SJCRH30 (cell line): Measurements from ENCODE around the gene GRIK3. TPM values are rescaled to one million over a fixed set of nuclear protein-coding genes. Genes with fewer than 3 reads are reported as not detected.

ENCODE experiments used
- DNase-seq, 2 experiments: peaks; one replicate each; pipeline ENCODE4 v3.0.0-alpha.2; 2015 to 2020
- H3K27ac ChIP-seq: fragments of 250-450 bp; sonication (Bioruptor Pico); 2 replicates; pipeline ENCODE4 v1.5.1; 2020; ENCODE audit warnings: mild to moderate bottlenecking, moderate library complexity
- H3K27me3 ChIP-seq: fragments of 250-450 bp; sonication (Bioruptor Pico); 2 replicates; pipeline ENCODE4 v1.5.1; 2020; ENCODE audit warnings: mild to moderate bottlenecking, moderate library complexity
- H3K36me3 ChIP-seq: fragments of 250-450 bp; sonication (Bioruptor Pico); 2 replicates; pipeline ENCODE4 v1.5.1; 2020; ENCODE audit warnings: mild to moderate bottlenecking, moderate library complexity
- H3K4me1 ChIP-seq: fragments of 250-450 bp; sonication (Bioruptor Pico); 2 replicates; pipeline ENCODE4 v1.5.1; 2020; ENCODE audit warnings: mild to moderate bottlenecking, moderate library complexity
- H3K4me3 ChIP-seq: fragments of 250-450 bp; sonication (Bioruptor Pico); 2 replicates; pipeline ENCODE4 v1.5.1; 2020; ENCODE audit warnings: mild to moderate bottlenecking, moderate library complexity
- H3K9me3 ChIP-seq: fragments of 250-450 bp; sonication (Bioruptor Pico); replicated peaks from 2 replicates; pipeline ENCODE4 v1.5.1; 2020; ENCODE audit warnings: mild to moderate bottlenecking, moderate library complexity
- total RNA-seq: library from RNA; depleted of rRNA; stranded (reverse); fragments of >200 nt; shearing (Covaris generic); gene quantifications from 2 replicates; pipeline ENCODE4 v1.2.3, GENCODE V29; 2014

GRIK3 gene
- total RNA-seq, 1 experiment from 2014 or later, result not detected

DNA sequence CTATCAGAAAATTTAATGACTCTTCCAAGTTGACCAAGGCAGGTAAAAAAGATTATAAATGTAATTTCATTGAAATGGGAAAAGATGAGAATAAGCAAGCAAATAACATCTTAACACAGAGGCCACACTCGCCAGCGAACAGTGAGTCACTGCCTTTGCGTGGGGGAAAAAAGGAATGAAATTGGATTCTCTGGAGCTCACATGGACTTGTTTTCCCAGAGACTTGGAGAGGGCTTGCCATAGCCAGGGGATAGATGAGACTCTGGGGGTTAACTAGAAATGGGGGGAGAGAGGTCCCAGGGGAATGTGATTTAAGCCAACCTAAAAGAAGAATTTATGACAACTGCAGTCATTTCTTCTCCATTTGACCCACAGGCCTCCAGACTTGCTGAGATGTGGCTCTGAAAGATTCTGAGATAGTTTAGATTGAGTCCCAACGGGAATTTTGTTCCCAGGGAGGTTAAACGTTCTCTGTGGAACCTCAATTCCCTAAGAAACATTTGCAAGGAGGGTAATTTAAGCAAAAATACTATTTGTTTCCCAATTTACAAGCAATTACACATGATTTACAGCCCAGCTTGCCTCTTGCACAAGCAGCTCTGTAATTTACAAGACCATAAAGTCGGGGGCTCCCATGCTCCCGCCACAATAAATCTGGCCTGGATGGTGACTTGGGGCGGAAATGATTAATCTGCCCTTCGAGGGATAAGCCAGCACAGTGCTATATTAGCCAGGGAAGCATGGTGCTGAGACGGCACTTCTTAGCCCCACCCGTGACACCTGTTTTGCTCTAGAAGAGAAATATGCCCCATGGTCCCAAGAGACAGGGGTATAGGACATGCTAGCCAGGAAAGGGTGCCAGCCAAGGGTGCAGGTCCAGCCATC lies 68.8 kb downstream of the GRIK3 start:
- no peaks in the 10 kb centered on the region for H3K4me1 ChIP-seq
- no peaks in the 10 kb centered on the region for H3K9me3 ChIP-seq
- no peak overlapping the region for H3K4me3 ChIP-seq
- no peak overlapping the region for H3K27ac ChIP-seq
- H3K36me3 ChIP-seq, result no peaks in the 10 kb centered on the region
- H3K27me3 ChIP-seq, result peaks cover 11% of the 10 kb centered on the region; the same call in 1 of the 2 replicates
- DNase-seq, result no peak

DNA sequence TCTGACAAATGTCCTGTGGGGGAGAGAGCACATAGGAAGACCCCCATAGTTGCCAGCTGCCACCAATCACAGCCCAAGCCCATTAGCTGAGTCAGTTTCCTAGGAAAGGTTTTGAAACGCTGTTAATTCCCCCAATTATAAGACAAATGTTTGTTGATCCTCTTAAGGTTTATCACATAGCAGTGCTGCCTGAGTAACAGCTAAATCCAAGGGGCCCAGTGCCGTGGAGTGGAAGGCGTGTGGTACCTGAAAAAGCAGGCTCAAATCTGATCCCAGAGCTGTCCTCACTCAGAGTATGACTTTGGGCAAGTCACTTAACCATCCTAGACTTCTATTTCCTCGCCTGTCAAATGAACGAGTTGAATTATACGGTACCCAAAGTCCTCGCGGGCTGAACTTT lies 69.5 kb downstream of the GRIK3 start:
- Histone ChIP-seq H3K4me1 (no peaks in the 10 kb centered on the region), H3K36me3 (no peaks in the 10 kb centered on the region), H3K27ac (no peak overlapping the region), H3K27me3 (peaks cover 9% of the 10 kb centered on the region; the same call in 1 of the 2 replicates), H3K4me3 (no peak overlapping the region), H3K9me3 (no peaks in the 10 kb centered on the region)
- no peak for DNase-seq

DNA sequence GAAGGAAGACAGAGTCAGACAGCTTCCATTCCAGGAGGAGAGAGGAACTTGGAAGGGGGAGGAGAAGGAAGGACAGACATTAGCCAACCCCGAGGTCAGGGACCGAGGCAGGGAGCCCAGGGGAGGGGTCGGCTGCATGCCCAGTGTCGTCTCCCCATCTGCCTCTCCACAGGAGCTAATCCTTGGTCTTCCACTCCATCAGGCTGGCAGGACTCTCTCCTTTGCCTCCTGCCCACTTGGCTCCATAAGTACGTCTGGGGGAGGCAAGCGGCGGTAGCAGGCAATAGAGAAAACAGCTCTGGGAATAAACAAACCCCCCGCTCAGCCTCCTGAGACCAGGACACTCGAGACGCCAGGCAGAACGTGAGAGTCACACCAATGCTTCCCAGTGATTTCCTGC lies 71.3 kb downstream of the GRIK3 start:
- no peaks in the 10 kb centered on the region for H3K9me3 ChIP-seq
- no peak overlapping the region for H3K27ac ChIP-seq

DNA sequence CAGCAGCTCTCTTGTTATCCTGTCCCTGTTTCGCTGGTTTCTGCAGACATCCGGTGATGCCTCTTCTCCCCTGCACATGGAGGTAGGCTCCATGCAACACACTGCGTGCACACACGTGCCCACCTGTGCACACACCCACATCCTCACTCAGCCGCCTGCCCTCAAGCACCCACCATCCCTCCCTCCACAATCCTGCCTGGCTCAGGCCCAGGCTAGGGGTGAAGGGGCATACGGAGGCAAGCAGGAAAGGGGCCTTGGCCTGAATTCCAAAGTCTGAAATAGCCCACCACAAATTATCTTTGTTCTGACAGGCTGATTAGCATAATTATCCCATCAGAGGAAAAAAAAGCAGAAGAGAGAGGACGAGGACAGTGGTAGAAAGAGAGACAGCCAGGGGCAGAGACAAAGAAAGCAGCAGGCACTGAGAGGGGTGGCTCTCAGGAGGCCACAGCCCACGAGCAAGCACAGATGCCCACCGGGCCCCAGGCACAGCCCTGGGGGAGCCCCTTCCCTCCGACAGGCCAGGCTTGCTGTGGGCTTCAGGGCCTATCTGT lies 73.2 kb downstream of the GRIK3 start:
- H3K4me3 ChIP-seq, result no peak overlapping the region
- H3K27me3 ChIP-seq, result peaks cover 8% of the 10 kb centered on the region; the same call in 1 of the 2 replicates
- H3K9me3 ChIP-seq, result no peaks in the 10 kb centered on the region
- no peak for DNase-seq
- H3K27ac ChIP-seq, result no peak overlapping the region
- H3K4me1 ChIP-seq, result no peaks in the 10 kb centered on the region
- no peaks in the 10 kb centered on the region for H3K36me3 ChIP-seq

More for the DNA sequence above, 71.3 kb downstream of the GRIK3 start:
- Histone ChIP-seq H3K4me3 (no peak overlapping the region), H3K27me3 (peaks cover 8% of the 10 kb centered on the region; the same call in 1 of the 2 replicates), H3K4me1 (no peaks in the 10 kb centered on the region), H3K36me3 (no peaks in the 10 kb centered on the region)
- no peak for DNase-seq

DNA sequence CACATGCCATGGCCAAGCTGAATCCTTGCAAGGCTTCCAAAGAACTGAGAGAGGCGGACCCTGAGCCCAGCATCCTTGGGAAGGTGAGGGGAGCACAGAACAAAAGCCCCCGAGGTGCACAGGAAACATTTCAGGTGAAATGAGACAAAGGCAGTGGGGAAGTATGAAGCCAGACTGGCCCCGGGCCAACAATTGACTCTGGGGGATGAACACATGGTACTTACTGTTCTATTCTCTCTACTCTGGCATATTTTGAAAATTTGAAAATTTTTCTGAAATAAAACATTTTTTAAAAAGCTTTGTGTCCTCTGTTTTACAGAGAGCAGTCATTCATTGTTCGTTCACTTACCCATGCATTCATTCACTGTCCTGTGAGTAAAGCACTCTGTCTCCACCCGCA lies 77.7 kb downstream of the GRIK3 start:
- no peaks in the 10 kb centered on the region for H3K4me1 ChIP-seq
- no peak overlapping the region for H3K4me3 ChIP-seq
- no peak overlapping the region for H3K27ac ChIP-seq
- no peaks in the 10 kb centered on the region for H3K36me3 ChIP-seq
- no peaks in the 10 kb centered on the region for H3K9me3 ChIP-seq
- H3K27me3 ChIP-seq, result peaks cover 11% of the 10 kb centered on the region
- DNase-seq, result no peak

DNA sequence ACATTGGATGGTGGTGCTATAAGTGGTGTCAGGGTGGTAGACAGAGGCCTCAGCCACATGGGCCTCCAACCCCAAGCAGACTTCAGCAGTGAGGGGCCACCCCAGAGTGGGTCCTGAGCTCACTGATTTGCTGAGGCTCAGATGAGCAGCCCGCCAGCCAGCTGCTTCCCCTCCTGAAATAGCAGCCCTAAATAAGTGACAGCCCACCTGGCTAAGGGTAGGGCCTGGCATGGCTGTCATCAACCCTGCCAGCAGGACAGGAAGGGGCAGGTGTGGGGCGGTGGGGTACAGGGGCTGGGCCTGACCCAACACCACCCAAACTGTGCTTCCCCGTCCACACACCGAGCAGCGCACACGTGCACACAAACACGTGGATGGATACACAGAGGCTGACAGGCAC lies 79.3 kb downstream of the GRIK3 start:
- Histone ChIP-seq H3K9me3 (no peaks in the 10 kb centered on the region), H3K27me3 (peaks cover 5% of the 10 kb centered on the region), H3K4me3 (no peak overlapping the region), H3K36me3 (no peaks in the 10 kb centered on the region), H3K4me1 (no peaks in the 10 kb centered on the region), H3K27ac (no peak overlapping the region)
- no peak for DNase-seq

DNA sequence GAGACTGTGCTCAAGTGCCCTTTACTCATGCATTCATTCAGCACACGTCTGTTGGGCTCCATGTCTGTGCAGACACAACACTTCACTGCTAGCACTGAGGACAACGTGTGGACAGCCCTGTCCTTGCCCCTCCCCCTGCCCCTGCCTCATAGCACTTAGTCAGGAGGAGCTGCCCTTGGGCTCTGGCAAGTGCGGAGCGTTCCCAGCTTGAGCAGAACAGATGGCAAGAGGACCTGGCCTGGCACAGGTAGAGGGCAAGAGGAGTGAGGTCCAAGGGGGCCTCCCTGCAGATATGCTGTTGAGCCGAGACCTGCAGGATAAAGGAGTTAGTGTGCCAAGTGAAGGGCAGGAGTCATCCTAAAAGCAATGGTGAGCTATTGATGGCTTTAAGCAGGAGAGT lies 81.3 kb downstream of the GRIK3 start:
- no peak for DNase-seq
- no peak overlapping the region for H3K27ac ChIP-seq
- H3K36me3 ChIP-seq, result no peaks in the 10 kb centered on the region
- H3K9me3 ChIP-seq, result no peaks in the 10 kb centered on the region
- H3K4me1 ChIP-seq, result no peaks in the 10 kb centered on the region
- H3K4me3 ChIP-seq, result no peak overlapping the region
- H3K27me3 ChIP-seq, result peaks cover 5% of the 10 kb centered on the region

DNA sequence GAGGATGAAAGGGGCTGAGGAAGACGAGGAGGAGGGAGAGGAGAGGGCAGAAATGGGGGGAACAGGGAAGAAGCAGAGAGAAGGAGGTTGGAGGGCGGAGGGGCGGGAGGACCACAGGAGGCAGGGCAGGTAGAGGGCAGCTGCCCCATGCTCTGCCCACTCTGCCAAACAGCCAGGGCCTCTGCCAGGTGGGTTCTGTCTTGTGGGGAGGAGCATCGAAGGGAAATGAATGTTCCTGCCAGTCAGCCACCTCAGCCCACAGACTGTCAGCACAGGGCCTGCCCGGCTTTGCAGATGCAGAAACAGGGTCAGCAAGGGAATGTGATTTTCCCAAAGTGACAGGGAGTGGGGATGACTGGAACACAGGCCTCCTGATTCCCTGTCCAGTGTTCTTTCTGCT lies 82.6 kb downstream of the GRIK3 start:
- no peaks in the 10 kb centered on the region for H3K36me3 ChIP-seq
- H3K4me1 ChIP-seq, result no peaks in the 10 kb centered on the region
- H3K4me3 ChIP-seq, result no peak overlapping the region
- H3K9me3 ChIP-seq, result no peaks in the 10 kb centered on the region
- H3K27ac ChIP-seq, result no peak overlapping the region
- DNase-seq, result no peak
- H3K27me3 ChIP-seq, result peaks cover 5% of the 10 kb centered on the region

DNA sequence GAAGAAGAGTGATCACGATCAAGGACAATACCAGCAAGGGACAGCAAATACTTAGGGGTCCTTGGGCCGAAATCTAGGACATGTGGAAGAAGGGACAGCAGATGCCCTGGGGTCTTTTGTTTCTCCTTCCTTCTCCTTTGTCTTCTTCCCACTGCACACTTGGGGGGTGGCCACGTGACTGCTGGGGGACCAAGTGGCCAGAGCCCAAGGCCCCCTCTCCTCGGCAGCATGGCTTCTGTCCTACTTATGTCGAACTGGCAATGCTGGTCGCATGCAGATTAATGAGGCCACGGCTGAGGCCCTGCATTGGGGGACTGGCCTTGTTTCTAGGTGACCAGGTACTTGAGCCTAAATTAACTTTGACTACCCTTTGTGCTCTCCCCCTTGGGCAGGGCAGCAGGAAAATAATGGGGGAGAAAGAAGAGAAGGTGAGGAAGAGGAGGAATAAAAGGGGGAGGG lies 83.0 kb downstream of the GRIK3 start:
- H3K4me1 ChIP-seq, result no peaks in the 10 kb centered on the region
- no peak overlapping the region for H3K27ac ChIP-seq
- no peak overlapping the region for H3K4me3 ChIP-seq
- H3K9me3 ChIP-seq, result no peaks in the 10 kb centered on the region
- H3K27me3 ChIP-seq, result peaks cover 5% of the 10 kb centered on the region
- no peak for DNase-seq
- H3K36me3 ChIP-seq, result no peaks in the 10 kb centered on the region

DNA sequence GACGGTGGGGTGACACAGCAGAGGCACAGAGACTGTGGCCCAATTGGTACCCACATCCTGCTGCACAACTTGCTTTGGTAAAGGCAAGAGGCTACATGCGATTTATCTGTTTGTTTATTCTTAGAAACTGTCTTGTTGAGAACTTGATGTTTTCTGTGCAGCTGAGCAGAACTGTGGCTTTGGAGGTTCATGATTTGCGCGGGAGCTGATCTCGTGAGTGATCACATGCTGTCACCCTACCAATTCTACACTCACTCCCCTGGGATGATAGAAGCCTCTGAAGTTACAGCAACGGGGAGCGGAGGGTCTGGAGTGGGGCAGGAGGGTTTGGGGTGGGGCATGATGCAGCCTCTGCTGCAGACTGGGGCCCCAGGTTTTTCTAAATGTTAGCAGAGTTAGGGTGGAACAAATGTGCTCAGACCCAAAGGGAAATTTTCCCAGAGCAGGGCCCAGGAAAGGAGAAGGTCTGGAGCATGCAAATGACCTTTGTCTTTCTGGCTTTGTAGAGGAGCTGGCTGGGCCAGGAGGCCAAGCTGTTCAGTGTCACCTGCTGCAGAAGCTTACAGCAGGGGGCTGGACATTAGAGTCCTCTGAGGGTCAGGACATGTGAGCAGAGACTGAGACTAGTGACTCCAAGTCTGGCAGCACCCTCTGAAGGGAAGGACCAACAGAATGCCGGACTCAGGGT lies 83.6 kb downstream of the GRIK3 start:
- DNase-seq, result no peak

DNA sequence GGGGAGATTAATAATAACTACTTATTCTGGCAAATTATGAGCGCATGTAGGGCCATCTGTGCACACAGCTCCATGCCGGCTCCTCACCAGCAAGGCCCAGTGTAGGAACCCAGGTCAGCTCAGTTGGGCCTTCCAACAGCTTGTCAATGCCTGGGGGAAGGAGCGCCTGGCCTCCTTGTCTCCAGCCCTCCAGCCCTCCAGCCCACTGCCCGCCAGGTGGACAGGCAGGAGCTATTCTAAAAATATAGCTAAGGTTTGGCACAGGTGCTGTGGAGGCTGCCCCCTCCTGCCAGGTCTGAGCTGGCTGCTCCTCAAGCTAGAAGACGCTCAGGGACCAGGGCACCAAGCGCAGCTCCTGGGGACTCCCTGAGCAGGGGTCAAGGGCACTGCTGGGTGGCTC lies 85.7 kb downstream of the GRIK3 start:
- Histone ChIP-seq H3K4me3 (no peak overlapping the region), H3K4me1 (no peaks in the 10 kb centered on the region), H3K36me3 (no peaks in the 10 kb centered on the region), H3K9me3 (no peaks in the 10 kb centered on the region), H3K27ac (no peak overlapping the region), H3K27me3 (peaks cover 6% of the 10 kb centered on the region; the same call in 1 of the 2 replicates)
- DNase-seq, result no peak

More for the DNA sequence above, 83.6 kb downstream of the GRIK3 start:
- H3K27me3 ChIP-seq, result peaks cover 5% of the 10 kb centered on the region
- H3K4me3 ChIP-seq, result no peak overlapping the region
- H3K9me3 ChIP-seq, result no peaks in the 10 kb centered on the region
- no peaks in the 10 kb centered on the region for H3K36me3 ChIP-seq
- no peak overlapping the region for H3K27ac ChIP-seq
- H3K4me1 ChIP-seq, result no peaks in the 10 kb centered on the region

DNA sequence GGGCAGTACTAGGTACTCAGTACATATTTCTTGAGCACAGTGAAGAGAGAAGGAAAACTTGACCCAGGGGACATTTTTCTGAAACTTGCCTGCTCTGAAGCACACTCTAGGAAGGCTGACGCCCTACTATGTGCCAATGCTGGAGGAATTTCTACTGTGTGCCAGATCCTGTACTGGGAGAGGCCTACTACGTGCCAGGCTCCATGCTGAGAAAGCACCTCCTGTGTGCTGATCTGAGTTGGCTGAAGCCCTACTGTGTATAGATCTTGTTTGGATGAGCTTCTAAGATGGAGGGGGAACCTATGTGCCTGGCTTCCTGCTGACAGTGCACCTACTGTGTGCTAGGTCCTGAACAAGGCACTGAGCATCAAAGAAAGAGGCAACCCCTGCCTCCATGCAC lies 86.2 kb downstream of the GRIK3 start:
- Histone ChIP-seq H3K4me1 (no peaks in the 10 kb centered on the region), H3K4me3 (no peak overlapping the region), H3K9me3 (no peaks in the 10 kb centered on the region)

DNA sequence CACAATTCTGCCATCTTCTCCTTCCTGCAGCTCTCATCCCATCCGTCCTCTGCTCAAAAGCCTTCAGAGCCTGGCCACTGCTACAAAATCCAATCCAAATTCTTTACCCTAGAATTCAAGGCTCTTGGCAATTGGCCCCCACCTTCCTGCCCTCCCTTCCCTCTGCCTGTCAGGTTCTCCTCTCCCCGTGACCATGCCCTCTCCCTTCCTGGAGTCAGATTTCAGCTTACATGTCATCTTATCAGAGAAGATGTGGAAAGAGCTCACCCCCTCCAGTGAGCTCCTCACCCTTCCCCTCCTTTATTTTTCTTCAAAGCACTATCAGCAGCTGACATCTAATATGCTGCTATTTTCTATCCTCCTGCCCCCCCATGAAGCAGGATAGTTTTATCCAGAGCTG lies 86.9 kb downstream of the GRIK3 start:
- Histone ChIP-seq H3K36me3 (no peaks in the 10 kb centered on the region), H3K9me3 (no peaks in the 10 kb centered on the region), H3K4me3 (no peak overlapping the region), H3K27me3 (0 out of 2 replicates have a peak, but pooled peaks cover 5% of the 10 kb centered on the region), H3K27ac (no peak overlapping the region), H3K4me1 (no peaks in the 10 kb centered on the region)
- DNase-seq, result no peak

More for the DNA sequence above, 86.2 kb downstream of the GRIK3 start:
- Histone ChIP-seq H3K27me3 (peaks cover 5% of the 10 kb centered on the region; the same call in 1 of the 2 replicates), H3K27ac (no peak overlapping the region), H3K36me3 (no peaks in the 10 kb centered on the region)
- no peak for DNase-seq

DNA sequence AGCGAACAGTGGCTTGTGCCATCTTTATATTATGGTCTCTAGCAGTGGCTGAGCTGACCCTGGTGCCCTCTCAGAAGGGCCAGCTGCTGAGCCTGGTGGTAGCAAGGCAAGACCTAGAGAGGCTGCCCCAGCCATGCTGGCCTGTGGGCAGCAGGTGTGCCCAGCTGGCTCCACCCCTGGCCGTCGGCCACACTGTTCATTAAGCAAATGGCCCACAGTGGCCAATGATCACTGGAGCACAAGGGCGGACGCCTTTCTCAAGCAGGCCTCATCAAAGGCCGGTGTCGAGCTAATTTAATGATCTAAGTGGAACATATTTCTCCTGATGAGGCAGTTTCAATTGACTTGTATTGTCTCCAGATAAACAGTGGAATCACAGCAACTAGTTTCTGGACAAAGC lies 89.4 kb downstream of the GRIK3 start:
- Histone ChIP-seq H3K9me3 (no peaks in the 10 kb centered on the region), H3K27ac (no peak overlapping the region), H3K4me1 (no peaks in the 10 kb centered on the region), H3K4me3 (no peak overlapping the region), H3K27me3 (peaks cover 12% of the 10 kb centered on the region; the same call in 1 of the 2 replicates), H3K36me3 (no peaks in the 10 kb centered on the region)
- no peak for DNase-seq

DNA sequence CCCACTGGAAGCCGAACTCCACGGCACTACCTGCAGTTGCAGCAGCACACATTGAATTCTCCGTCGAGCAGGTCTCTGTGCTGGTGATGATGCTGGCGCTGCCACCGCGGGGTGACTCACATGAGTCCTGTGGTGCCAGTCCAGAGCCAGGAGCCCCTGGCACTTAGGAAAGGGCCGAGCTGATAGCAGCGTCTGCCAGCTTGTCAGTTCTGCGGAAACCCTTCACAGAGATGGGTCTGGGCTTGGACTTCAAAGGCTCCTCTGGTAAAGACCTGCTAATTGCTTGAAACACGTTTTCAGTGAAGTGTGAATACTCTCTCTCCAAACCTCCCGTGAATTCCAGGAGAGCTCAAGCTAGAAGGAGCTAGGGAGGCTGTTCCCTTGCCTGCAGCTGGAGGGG lies 92.2 kb downstream of the GRIK3 start:
- Histone ChIP-seq H3K27me3 (peaks cover 28% of the 10 kb centered on the region), H3K36me3 (no peaks in the 10 kb centered on the region), H3K9me3 (no peaks in the 10 kb centered on the region), H3K4me3 (no peak overlapping the region), H3K4me1 (no peaks in the 10 kb centered on the region), H3K27ac (no peak overlapping the region)
- no peak for DNase-seq
